Measurements from ENCODE around the gene DPF3. TPM values are rescaled to one million over a fixed set of nuclear protein-coding genes. Genes with fewer than 3 reads are reported as not detected.

Gene DPF3
- total RNA-seq, 1 donor from 2014 or later, result 1.1 TPM

GRCh38 chr14:72788972-72789728, 104.8 kb downstream of the DPF3 start:
- H3K4me1 Mint-ChIP-seq (ENCODE audit: low read depth), result peaks cover 13% of the 10 kb centered on the region
- DNase-seq (ENCODE audit: low spot score), result no peak
- H3K27me3 Mint-ChIP-seq (ENCODE audit: low read depth), result no peaks in the 10 kb centered on the region
- no peaks in the 10 kb centered on the region for H3K9me3 Mint-ChIP-seq (ENCODE audit: low read depth)
- H3K36me3 Mint-ChIP-seq (ENCODE audit: low read depth), result no peaks in the 10 kb centered on the region
- no peak overlapping the region for H3K27ac Mint-ChIP-seq (ENCODE audit: unreplicated experiment)
- H3K4me3 Mint-ChIP-seq (ENCODE audit: unreplicated experiment), result no peak overlapping the region
- TF ChIP-seq, protein P1, sequence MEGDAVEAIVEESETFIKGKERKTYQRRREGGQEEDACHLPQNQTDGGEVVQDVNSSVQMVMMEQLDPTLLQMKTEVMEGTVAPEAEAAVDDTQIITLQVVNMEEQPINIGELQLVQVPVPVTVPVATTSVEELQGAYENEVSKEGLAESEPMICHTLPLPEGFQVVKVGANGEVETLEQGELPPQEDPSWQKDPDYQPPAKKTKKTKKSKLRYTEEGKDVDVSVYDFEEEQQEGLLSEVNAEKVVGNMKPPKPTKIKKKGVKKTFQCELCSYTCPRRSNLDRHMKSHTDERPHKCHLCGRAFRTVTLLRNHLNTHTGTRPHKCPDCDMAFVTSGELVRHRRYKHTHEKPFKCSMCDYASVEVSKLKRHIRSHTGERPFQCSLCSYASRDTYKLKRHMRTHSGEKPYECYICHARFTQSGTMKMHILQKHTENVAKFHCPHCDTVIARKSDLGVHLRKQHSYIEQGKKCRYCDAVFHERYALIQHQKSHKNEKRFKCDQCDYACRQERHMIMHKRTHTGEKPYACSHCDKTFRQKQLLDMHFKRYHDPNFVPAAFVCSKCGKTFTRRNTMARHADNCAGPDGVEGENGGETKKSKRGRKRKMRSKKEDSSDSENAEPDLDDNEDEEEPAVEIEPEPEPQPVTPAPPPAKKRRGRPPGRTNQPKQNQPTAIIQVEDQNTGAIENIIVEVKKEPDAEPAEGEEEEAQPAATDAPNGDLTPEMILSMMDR (IDR thresholded peaks at IDR 0.05), result no peak

GRCh38 chr14:72788255-72788654, 105.6 kb downstream of the DPF3 start:
- no peak overlapping the region for H3K4me3 Mint-ChIP-seq (ENCODE audit: unreplicated experiment)
- no peaks in the 10 kb centered on the region for H3K27me3 Mint-ChIP-seq (ENCODE audit: low read depth)
- TF ChIP-seq, protein P1 (IDR thresholded peaks at IDR 0.05), result no peak
- no peaks in the 10 kb centered on the region for H3K36me3 Mint-ChIP-seq (ENCODE audit: low read depth)
- H3K4me1 Mint-ChIP-seq (ENCODE audit: low read depth), result peaks cover 16% of the 10 kb centered on the region
- H3K27ac Mint-ChIP-seq (ENCODE audit: unreplicated experiment), result no peak overlapping the region
- H3K9me3 Mint-ChIP-seq (ENCODE audit: low read depth), result no peaks in the 10 kb centered on the region
- no peak for DNase-seq (ENCODE audit: low spot score)

- Mint-ChIP-seq H3K9me3 (ENCODE audit: low read depth) (no peaks in the 10 kb centered on the region), H3K36me3 (ENCODE audit: low read depth) (no peaks in the 10 kb centered on the region), H3K27me3 (ENCODE audit: low read depth) (no peaks in the 10 kb centered on the region), H3K27ac (ENCODE audit: unreplicated experiment) (no peak overlapping the region), H3K4me3 (ENCODE audit: unreplicated experiment) (no peak overlapping the region), H3K4me1 (ENCODE audit: low read depth) (peaks cover 20% of the 10 kb centered on the region)
- TF ChIP-seq, protein P1 (IDR thresholded peaks at IDR 0.05), result no peak
- DNase-seq (ENCODE audit: low spot score), result no peak
Observed at GRCh38 chr14:72787841-72788240, 106.1 kb downstream of the DPF3 start.

DNA sequence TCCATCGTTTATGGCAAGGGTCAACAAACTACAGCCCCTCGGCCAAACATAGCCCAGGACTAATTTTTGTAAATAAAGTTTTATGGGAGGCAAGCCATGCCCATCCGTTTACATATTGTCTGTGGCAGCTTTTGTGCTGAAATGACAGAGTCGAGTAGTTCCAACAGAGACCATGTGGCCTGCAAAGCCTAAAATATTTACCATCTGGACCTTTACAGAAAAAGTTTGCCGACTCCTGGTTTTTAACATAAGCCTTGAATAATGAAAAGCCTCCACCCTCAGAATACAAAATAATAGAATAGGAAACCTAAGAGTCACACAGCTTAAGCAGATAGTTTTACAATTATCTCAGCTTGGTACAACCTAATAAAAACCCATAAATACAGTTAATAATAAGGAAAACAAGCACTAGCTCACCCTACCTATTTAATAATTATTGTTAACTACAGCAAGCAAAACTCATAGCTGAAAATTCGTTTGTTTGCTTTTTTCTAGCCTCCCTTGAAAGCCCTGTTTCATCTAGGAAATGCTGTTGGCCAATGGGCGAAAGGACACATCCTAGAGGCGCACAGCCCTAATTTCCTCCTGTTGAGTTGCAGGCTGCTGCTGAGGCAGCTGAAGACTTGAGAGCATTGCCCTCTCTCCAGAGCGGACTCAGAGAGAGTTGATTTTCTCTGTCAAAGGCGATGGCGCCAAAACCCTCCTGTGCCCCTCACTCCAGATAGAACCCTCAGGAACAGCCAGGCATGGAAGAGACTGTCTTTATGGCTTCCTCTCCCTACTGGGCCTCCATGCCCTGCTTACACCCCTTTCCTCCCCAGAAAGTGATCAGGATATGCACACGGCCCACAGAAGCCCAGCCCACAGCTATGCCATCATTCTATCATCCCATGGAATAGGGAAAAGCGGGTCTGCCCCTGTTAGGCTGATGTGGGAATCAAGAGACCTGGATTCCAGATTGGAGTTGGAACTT, 107.2 kb downstream of the DPF3 start:
- peaks cover 18% of the 10 kb centered on the region for H3K4me1 Mint-ChIP-seq (ENCODE audit: low read depth)
- H3K27ac Mint-ChIP-seq (ENCODE audit: unreplicated experiment), result no peak overlapping the region
- H3K9me3 Mint-ChIP-seq (ENCODE audit: low read depth), result no peaks in the 10 kb centered on the region
- H3K27me3 Mint-ChIP-seq (ENCODE audit: low read depth), result no peaks in the 10 kb centered on the region
- no peak for DNase-seq (ENCODE audit: low spot score)
- TF ChIP-seq, protein P1 (IDR thresholded peaks at IDR 0.05), result no peak
- no peak overlapping the region for H3K4me3 Mint-ChIP-seq (ENCODE audit: unreplicated experiment)
- no peaks in the 10 kb centered on the region for H3K36me3 Mint-ChIP-seq (ENCODE audit: low read depth)

DNA sequence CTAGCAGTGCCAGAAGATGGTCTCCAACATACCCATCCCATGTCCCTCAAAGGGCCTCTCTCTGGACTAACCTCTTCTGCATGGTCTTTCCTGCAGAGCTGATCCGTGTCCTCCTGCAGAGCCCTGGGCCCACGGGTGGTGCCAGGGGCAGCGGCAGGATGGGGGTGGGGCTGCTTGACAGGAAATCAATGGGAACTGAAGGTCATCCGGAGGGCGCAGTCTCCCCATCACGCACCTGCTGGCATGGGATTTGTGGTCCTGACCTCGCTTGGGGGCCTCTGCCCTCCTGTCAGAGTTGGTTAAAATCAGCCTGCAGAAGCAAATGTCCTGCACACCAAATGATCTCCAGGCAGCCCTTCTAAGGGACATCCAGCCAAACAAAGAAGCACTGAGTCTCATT, 110.2 kb downstream of the DPF3 start:
- TF ChIP-seq, protein P1 (IDR thresholded peaks at IDR 0.05), result no peak
- no peak overlapping the region for H3K27ac Mint-ChIP-seq (ENCODE audit: unreplicated experiment)
- H3K36me3 Mint-ChIP-seq (ENCODE audit: low read depth), result no peaks in the 10 kb centered on the region
- no peak overlapping the region for H3K4me3 Mint-ChIP-seq (ENCODE audit: unreplicated experiment)
- peaks cover 32% of the 10 kb centered on the region for H3K4me1 Mint-ChIP-seq (ENCODE audit: low read depth)
- no peak for DNase-seq (ENCODE audit: low spot score)
- H3K9me3 Mint-ChIP-seq (ENCODE audit: low read depth), result no peaks in the 10 kb centered on the region
- H3K27me3 Mint-ChIP-seq (ENCODE audit: low read depth), result no peaks in the 10 kb centered on the region
